ENCODE results near the gene GPRC5A. TPM values are rescaled to one million over a fixed set of nuclear protein-coding genes. Genes with fewer than 3 reads are reported as not detected.
A peak's percentile ranks its signal among the peaks of the same experiment; 100 is the strongest.

GPRC5A gene
- total and polyA plus RNA-seq, 4 experiments from 2014 or later = 0.14 TPM; not detected in 3

GRCh38 chr12:12918781-12919389 lies 27.5 kb downstream of the GPRC5A start:
- no peak for DNase-seq
- Mint-ChIP-seq H3K4me1 (peaks cover 5 to 8% (median 7%) of the 10 kb centered on the region in 4 donors), H3K36me3 (no peaks in the 10 kb centered on the region), H3K27ac (no peak overlapping the region), H3K27me3 (peaks cover 4 to 9% of the 10 kb centered on the region in 2 donors), H3K9me3 (no peaks in the 10 kb centered on the region), H3K4me3 (no peak overlapping the region)
- Histone ChIP-seq H3K9me3 (ENCODE audit: control insufficient read depth in 1 of 2, low read length in 2 of 2) (no peaks in the 10 kb centered on the region), H3K4me3 (ENCODE audit: low read length in 2 of 2) (no peak overlapping the region), H3K4me1 (ENCODE audit: insufficient read depth, low read length) (peaks cover 5% of the 10 kb centered on the region), H3K27ac (ENCODE audit: low read depth, low read length) (no peak overlapping the region), H3K36me3 (ENCODE audit: insufficient read depth, low read length) (no peaks in the 10 kb centered on the region), H3K27me3 (ENCODE audit: insufficient read depth, low read length) (no peaks in the 10 kb centered on the region)
- POLR2A ChIA-PET (ENCODE audit: partially characterized antibody) = interaction anchor here (1.0 kb wide), 1 partner anchor 294 kb away, joined by 3 read pairs; no protein-coding TSS in a partner anchor
- CTCF ChIA-PET (ENCODE audit: partially characterized antibody) = interaction anchor here (1.3 to 1.7 kb wide), 3 partner anchors 28 to 294 kb away, joined by 3 to 7 read pairs (median 3); partner anchors contain the start of gene GPRC5A
- intact Hi-C loops (cut with micrococcal nuclease) = loop anchor here (5.0 kb wide), 1 partner anchor 83 kb away; the partner anchor contains the start of gene HEBP1

DNA sequence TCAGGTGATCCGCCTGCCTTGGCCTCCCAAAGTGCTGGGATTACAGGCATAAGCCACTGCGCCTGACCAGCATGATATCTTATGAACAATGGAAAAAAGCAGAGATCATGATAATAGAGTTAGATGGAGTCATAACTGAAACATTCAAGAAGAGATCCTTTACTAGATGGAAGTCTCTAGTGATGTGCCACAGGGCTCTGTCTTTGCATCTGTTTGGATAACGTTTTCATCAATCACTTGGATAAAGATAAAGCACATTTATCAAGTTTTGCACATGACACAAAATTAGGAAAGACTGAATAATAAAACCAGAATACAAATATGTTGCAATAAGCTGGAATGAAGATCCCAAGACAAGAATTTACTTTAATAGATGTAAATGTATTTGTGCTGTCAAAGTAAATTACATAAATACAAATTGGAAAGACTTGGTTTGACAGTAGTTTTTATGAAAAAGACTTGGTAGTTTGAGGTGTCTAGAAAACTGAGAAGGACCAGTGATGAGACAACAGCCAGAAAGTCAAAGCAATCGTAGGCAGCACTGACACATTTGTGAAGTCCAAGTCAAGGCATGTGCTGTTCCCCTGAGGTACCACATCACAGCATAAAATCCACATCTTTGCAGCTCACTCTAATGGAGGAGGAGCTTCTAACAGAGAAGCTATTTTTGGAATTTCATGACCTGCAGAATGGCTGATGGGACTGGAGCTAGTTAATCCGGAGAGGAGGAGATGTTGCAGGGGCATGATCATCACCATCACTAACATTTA lies 28.5 kb downstream of the GPRC5A start:
- Mint-ChIP-seq H3K4me3 (no peak overlapping the region), H3K36me3 (no peaks in the 10 kb centered on the region), H3K4me1 (peaks cover 5 to 8% (median 7%) of the 10 kb centered on the region in 4 donors), H3K27ac (no peak overlapping the region), H3K9me3 (no peaks in the 10 kb centered on the region), H3K27me3 (peaks cover 4 to 9% of the 10 kb centered on the region in 2 donors)
- H3K4me1 ChIP-seq (ENCODE audit: insufficient read depth, low read length) = peaks cover 5% of the 10 kb centered on the region
- H3K27me3 ChIP-seq (ENCODE audit: insufficient read depth, low read length) = no peaks in the 10 kb centered on the region
- no peak overlapping the region for H3K27ac ChIP-seq (ENCODE audit: low read depth, low read length)
- no peak for DNase-seq
- POLR2A ChIA-PET (ENCODE audit: partially characterized antibody) = no interaction called here
- no peaks in the 10 kb centered on the region for H3K36me3 ChIP-seq (ENCODE audit: insufficient read depth, low read length)
- H3K9me3 ChIP-seq (ENCODE audit: control insufficient read depth in 1 of 2, low read length in 2 of 2) = no peaks in the 10 kb centered on the region
- no peak overlapping the region for H3K4me3 ChIP-seq (ENCODE audit: low read length in 2 of 2)
- CTCF ChIA-PET (ENCODE audit: partially characterized antibody) = interaction anchor here (1.7 to 3.4 kb wide), 2 partner anchors 292 to 293 kb away, joined by 7 to 20 read pairs; no protein-coding TSS in a partner anchor
- intact Hi-C loops (cut with micrococcal nuclease) = loop anchor here (5.0 kb wide), 1 partner anchor 82 kb away; the partner anchor contains the start of gene HEBP1

GRCh38 chr12:12922191-12922616 lies 30.8 kb downstream of the GPRC5A start:
- intact Hi-C loops (cut with micrococcal nuclease) = no loop called here
- no peaks in the 10 kb centered on the region for H3K4me1 Mint-ChIP-seq
- ChIA-PET CTCF (ENCODE audit: partially characterized antibody) (interaction anchor here (0.6 to 3.4 kb wide), 4 partner anchors 59 to 1298 kb away, joined by 3 to 20 read pairs (median 3); no protein-coding TSS in a partner anchor), POLR2A (ENCODE audit: partially characterized antibody) (no interaction called here)
- no peaks in the 10 kb centered on the region for H3K9me3 Mint-ChIP-seq
- peaks cover 8 to 9% of the 10 kb centered on the region in 2 donors for H3K27me3 Mint-ChIP-seq
- no peak overlapping the region for H3K4me3 Mint-ChIP-seq
- DNase-seq = no peak
- H3K36me3 Mint-ChIP-seq = no peaks in the 10 kb centered on the region
- H3K27ac Mint-ChIP-seq = peak overlapping the region in 1 of 7 donors; percentile 29
- Histone ChIP-seq H3K9me3 (ENCODE audit: control insufficient read depth in 1 of 2, low read length in 2 of 2) (no peaks in the 10 kb centered on the region), H3K27ac (ENCODE audit: low read depth, low read length) (no peak overlapping the region), H3K4me1 (ENCODE audit: insufficient read depth, low read length) (no peaks in the 10 kb centered on the region), H3K4me3 (ENCODE audit: low read length in 2 of 2) (no peak overlapping the region), H3K27me3 (ENCODE audit: insufficient read depth, low read length) (no peaks in the 10 kb centered on the region), H3K36me3 (ENCODE audit: insufficient read depth, low read length) (no peaks in the 10 kb centered on the region)

DNA sequence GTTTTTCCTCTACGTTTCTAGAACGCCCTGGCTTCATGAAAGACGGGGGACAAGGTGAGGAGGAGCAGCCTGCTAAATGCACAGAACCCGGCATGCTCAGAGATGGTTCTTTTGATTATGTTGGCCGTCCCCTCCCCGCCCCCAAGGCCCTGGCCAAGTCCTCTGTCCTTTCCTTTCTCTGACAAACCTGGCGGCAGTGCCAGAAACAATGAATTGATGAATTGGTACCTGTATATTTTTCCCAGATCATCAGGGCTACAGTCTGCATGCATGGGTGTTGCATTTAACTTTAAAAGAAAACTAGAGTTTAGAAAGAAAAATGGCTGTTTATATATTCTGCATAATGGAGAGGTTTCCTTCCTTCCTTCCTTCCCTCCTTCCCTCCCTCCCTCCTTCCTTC lies 31.6 kb downstream of the GPRC5A start:
- Mint-ChIP-seq H3K27me3 (peaks cover 8 to 9% of the 10 kb centered on the region in 2 donors), H3K4me3 (no peak overlapping the region), H3K36me3 (no peaks in the 10 kb centered on the region), H3K9me3 (no peaks in the 10 kb centered on the region), H3K4me1 (no peaks in the 10 kb centered on the region), H3K27ac (no peak overlapping the region)
- H3K27me3 ChIP-seq (ENCODE audit: insufficient read depth, low read length) = no peaks in the 10 kb centered on the region
- H3K27ac ChIP-seq (ENCODE audit: low read depth, low read length) = no peak overlapping the region
- H3K4me3 ChIP-seq (ENCODE audit: low read length in 2 of 2) = no peak overlapping the region
- H3K9me3 ChIP-seq (ENCODE audit: control insufficient read depth in 1 of 2, low read length in 2 of 2) = no peaks in the 10 kb centered on the region
- DNase-seq = no peak
- ChIA-PET CTCF (ENCODE audit: partially characterized antibody) (interaction anchor here (3.4 kb wide), 1 partner anchor 289 kb away, joined by 20 read pairs; no protein-coding TSS in a partner anchor), POLR2A (ENCODE audit: partially characterized antibody) (no interaction called here)
- intact Hi-C loops (cut with micrococcal nuclease) = no loop called here
- no peaks in the 10 kb centered on the region for H3K4me1 ChIP-seq (ENCODE audit: insufficient read depth, low read length)
- H3K36me3 ChIP-seq (ENCODE audit: insufficient read depth, low read length) = no peaks in the 10 kb centered on the region

DNA sequence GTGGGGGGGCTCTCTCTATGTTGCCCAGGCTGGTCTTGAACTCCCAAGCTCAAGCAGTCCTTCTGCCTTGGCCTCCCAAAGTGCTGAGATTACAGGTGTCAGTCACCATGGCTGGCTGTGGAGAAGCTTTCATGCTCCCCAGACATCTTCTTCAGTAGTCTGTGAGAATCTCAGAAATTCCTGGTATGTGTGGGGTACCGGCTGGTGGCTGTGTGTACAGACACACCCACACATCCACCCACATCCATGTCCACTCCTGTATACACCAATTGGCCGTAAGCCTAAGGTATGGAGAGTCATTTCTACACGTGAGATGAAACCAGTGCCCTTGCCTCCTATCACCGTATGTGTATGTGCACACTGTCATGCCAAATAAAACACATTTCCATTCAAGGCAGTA lies 32.8 kb downstream of the GPRC5A start:
- no peak for DNase-seq
- ChIA-PET CTCF (ENCODE audit: partially characterized antibody) (interaction anchor here (2.6 kb wide), 1 partner anchor 8 kb away, joined by 13 read pairs; no protein-coding TSS in a partner anchor), POLR2A (ENCODE audit: partially characterized antibody) (no interaction called here)
- Histone ChIP-seq H3K27ac (ENCODE audit: low read depth, low read length) (no peak overlapping the region), H3K4me1 (ENCODE audit: insufficient read depth, low read length) (no peaks in the 10 kb centered on the region), H3K4me3 (ENCODE audit: low read length in 2 of 2) (no peak overlapping the region), H3K36me3 (ENCODE audit: insufficient read depth, low read length) (no peaks in the 10 kb centered on the region), H3K27me3 (ENCODE audit: insufficient read depth, low read length) (no peaks in the 10 kb centered on the region), H3K9me3 (ENCODE audit: control insufficient read depth in 1 of 2, low read length in 2 of 2) (no peaks in the 10 kb centered on the region)
- Mint-ChIP-seq H3K9me3 (no peaks in the 10 kb centered on the region), H3K4me3 (peak overlapping the region in 1 of 8 donors; percentile 31), H3K4me1 (no peaks in the 10 kb centered on the region), H3K36me3 (no peaks in the 10 kb centered on the region), H3K27ac (no peak overlapping the region), H3K27me3 (peaks cover 6 to 8% of the 10 kb centered on the region in 2 donors)
- intact Hi-C loops (cut with micrococcal nuclease) = no loop called here

DNA sequence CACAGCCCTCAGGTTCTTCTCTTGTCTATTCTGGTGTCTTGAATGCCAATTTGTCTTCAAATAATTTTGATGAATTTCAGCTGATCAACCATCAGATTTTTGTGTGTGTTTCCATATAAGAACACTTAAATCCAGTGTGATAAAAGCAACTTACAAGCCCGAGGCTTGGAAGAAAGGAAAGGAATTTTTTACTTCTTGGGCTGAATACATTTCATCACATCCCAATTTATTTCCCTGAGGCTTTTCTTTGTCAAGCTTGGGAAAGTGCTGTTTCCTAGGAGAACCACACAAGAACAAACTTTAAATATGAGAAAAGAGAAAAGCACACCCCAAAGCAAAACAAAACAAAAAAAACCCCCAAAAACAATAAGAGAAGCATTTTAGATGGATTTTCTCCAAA lies 34.0 kb downstream of the GPRC5A start:
- H3K9me3 Mint-ChIP-seq = peaks cover 0 to under 1% (median 0%) of the 10 kb centered on the region in 8 donors
- H3K27me3 Mint-ChIP-seq = peaks cover 6% of the 10 kb centered on the region in 2 donors
- Histone ChIP-seq H3K27ac (ENCODE audit: low read depth, low read length) (no peak overlapping the region), H3K27me3 (ENCODE audit: insufficient read depth, low read length) (no peaks in the 10 kb centered on the region), H3K36me3 (ENCODE audit: insufficient read depth, low read length) (no peaks in the 10 kb centered on the region), H3K4me3 (ENCODE audit: low read length in 2 of 2) (no peak overlapping the region), H3K9me3 (ENCODE audit: control insufficient read depth in 1 of 2, low read length in 2 of 2) (no peaks in the 10 kb centered on the region), H3K4me1 (ENCODE audit: insufficient read depth, low read length) (no peaks in the 10 kb centered on the region)
- ChIA-PET POLR2A (ENCODE audit: partially characterized antibody) (no interaction called here), CTCF (ENCODE audit: partially characterized antibody) (interaction anchor here (2.6 kb wide), 1 partner anchor 10 kb away, joined by 13 read pairs; no protein-coding TSS in a partner anchor)
- no peak for DNase-seq
- H3K36me3 Mint-ChIP-seq = no peaks in the 10 kb centered on the region
- peaks cover 0 to 7% (median 0%) of the 10 kb centered on the region in 4 donors for H3K4me1 Mint-ChIP-seq
- no peak overlapping the region for H3K4me3 Mint-ChIP-seq
- H3K27ac Mint-ChIP-seq = no peak overlapping the region
- intact Hi-C loops (cut with micrococcal nuclease) = no loop called here

- Mint-ChIP-seq H3K36me3 (no peaks in the 10 kb centered on the region), H3K27ac (peak overlapping the region in 1 of 7 donors; percentile 7), H3K4me1 (peaks cover 0 to 8% (median 0%) of the 10 kb centered on the region in 4 donors), H3K9me3 (peaks cover 0 to 2% (median 0%) of the 10 kb centered on the region in 8 donors), H3K4me3 (no peak overlapping the region), H3K27me3 (peaks cover 6 to 10% of the 10 kb centered on the region in 2 donors)
- Histone ChIP-seq H3K4me3 (ENCODE audit: low read length in 2 of 2) (no peak overlapping the region), H3K4me1 (ENCODE audit: insufficient read depth, low read length) (no peaks in the 10 kb centered on the region), H3K27ac (ENCODE audit: low read depth, low read length) (no peak overlapping the region), H3K36me3 (ENCODE audit: insufficient read depth, low read length) (no peaks in the 10 kb centered on the region), H3K9me3 (ENCODE audit: control insufficient read depth in 1 of 2, low read length in 2 of 2) (no peaks in the 10 kb centered on the region), H3K27me3 (ENCODE audit: insufficient read depth, low read length) (no peaks in the 10 kb centered on the region)
- DNase-seq = no peak
- ChIA-PET CTCF (ENCODE audit: partially characterized antibody) (interaction anchor here (2.6 kb wide), 1 partner anchor 11 kb away, joined by 13 read pairs; no protein-coding TSS in a partner anchor), POLR2A (ENCODE audit: partially characterized antibody) (no interaction called here)
- intact Hi-C loops (cut with micrococcal nuclease) = no loop called here
Observed at GRCh38 chr12:12926571-12927071, 35.3 kb downstream of the GPRC5A start.
